ENCODE results near the gene DSCAML1.

The DSCAML1 gene

GRCh38 chr11:117796872-117797529 is at the start of gene DSCAML1:
TSS of gene DSCAML1 (minus strand) at chr11:117797216. CDS start at chr11:117797079, 137 bp downstream.
- no peaks in the 10 kb centered on the region for H3K9me3 Mint-ChIP-seq
- no peak within 1 kb of the TSS for H3K27ac Mint-ChIP-seq
- peak; percentile 77 for DNase-seq
- TF ChIP-seq, protein P1, sequence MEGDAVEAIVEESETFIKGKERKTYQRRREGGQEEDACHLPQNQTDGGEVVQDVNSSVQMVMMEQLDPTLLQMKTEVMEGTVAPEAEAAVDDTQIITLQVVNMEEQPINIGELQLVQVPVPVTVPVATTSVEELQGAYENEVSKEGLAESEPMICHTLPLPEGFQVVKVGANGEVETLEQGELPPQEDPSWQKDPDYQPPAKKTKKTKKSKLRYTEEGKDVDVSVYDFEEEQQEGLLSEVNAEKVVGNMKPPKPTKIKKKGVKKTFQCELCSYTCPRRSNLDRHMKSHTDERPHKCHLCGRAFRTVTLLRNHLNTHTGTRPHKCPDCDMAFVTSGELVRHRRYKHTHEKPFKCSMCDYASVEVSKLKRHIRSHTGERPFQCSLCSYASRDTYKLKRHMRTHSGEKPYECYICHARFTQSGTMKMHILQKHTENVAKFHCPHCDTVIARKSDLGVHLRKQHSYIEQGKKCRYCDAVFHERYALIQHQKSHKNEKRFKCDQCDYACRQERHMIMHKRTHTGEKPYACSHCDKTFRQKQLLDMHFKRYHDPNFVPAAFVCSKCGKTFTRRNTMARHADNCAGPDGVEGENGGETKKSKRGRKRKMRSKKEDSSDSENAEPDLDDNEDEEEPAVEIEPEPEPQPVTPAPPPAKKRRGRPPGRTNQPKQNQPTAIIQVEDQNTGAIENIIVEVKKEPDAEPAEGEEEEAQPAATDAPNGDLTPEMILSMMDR (IDR thresholded peaks at IDR 0.05): no peak
- H3K27me3 Mint-ChIP-seq (ENCODE audit: low read depth, poor library complexity): peaks cover 98% of the 10 kb centered on the region
- H3K36me3 Mint-ChIP-seq (ENCODE audit: low read depth): no peaks in the 10 kb centered on the region
- H3K4me3 Mint-ChIP-seq: peak within 1 kb of the TSS; percentile 71
- peaks cover 18% of the 10 kb centered on the region for H3K4me1 Mint-ChIP-seq

DNA sequence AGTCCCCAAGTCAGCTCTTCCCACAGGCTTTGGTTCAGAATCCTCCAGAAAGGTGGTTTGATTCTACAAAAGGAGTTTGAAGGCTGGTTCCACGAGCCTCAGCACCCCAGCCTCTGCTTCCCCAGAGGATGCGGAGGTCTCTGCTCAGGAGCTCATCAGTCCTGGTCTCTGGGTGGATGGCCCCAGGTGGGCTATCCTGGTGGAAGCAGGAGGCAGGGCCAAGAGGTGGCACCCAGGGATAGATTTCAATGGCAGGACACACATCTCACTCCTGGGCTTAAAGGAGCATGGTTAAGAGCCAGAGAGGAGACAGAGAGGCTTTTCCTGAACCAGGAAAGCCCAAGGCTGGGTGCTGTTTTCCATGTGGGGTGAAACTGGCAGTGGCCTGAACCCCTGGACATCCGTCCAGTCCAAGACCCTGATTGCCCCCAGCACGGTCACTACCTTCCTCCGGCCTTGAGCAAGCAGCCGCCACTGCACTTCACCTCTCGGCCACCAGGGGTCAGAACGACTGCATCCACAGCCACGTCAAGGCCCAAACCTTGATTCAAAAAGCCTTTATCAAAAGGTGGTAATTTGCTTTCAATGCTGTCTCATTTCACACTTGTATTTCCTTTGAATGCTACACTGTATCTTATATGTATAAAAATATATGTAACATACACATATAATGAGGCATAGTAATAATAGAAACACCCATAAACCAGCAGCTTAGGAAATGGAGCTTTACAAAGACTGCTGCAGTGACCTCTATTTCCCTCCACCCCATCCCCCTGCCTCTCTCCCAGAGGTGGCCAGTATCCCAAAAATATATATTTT is 46.9 kb upstream of the DSCAML1 start:
- H3K4me3 Mint-ChIP-seq: no peak overlapping the region
- peaks cover 24% of the 10 kb centered on the region for H3K27me3 Mint-ChIP-seq (ENCODE audit: low read depth, poor library complexity)
- peak; percentile 90 for DNase-seq

GRCh38 chr11:117842131-117842941 is 45.3 kb upstream of the DSCAML1 start:
- H3K9me3 Mint-ChIP-seq: no peaks in the 10 kb centered on the region
- H3K4me1 Mint-ChIP-seq: peaks cover 19% of the 10 kb centered on the region
- TF ChIP-seq, protein P1 (IDR thresholded peaks at IDR 0.05): no peak
- no peak for DNase-seq
- H3K36me3 Mint-ChIP-seq (ENCODE audit: low read depth): peaks cover 3% of the 10 kb centered on the region
- H3K27ac Mint-ChIP-seq: no peak overlapping the region
- no peak overlapping the region for H3K4me3 Mint-ChIP-seq
- peaks cover 24% of the 10 kb centered on the region for H3K27me3 Mint-ChIP-seq (ENCODE audit: low read depth, poor library complexity)

More for the DNA sequence above, 46.9 kb upstream of the DSCAML1 start:
- TF ChIP-seq, protein P1 (IDR thresholded peaks at IDR 0.05): peak; percentile 98
- Mint-ChIP-seq H3K36me3 (ENCODE audit: low read depth) (peaks cover 11% of the 10 kb centered on the region), H3K4me1 (peaks cover 5% of the 10 kb centered on the region), H3K27ac (no peak overlapping the region), H3K9me3 (peaks cover 10% of the 10 kb centered on the region)

GRCh38 chr11:117841551-117842031 is 44.6 kb upstream of the DSCAML1 start:
- Mint-ChIP-seq H3K27me3 (ENCODE audit: low read depth, poor library complexity) (peaks cover 24% of the 10 kb centered on the region), H3K9me3 (no peaks in the 10 kb centered on the region), H3K4me1 (peaks cover 26% of the 10 kb centered on the region), H3K27ac (no peak overlapping the region), H3K36me3 (ENCODE audit: low read depth) (no peaks in the 10 kb centered on the region), H3K4me3 (no peak overlapping the region)
- TF ChIP-seq, protein P1 (IDR thresholded peaks at IDR 0.05): no peak
- DNase-seq: no peak

GRCh38 chr11:117840881-117841550 is 44.0 kb upstream of the DSCAML1 start:
- H3K27me3 Mint-ChIP-seq (ENCODE audit: low read depth, poor library complexity): peaks cover 24% of the 10 kb centered on the region

More at GRCh38 chr11:117840881-117841550, 44.0 kb upstream of the DSCAML1 start:
- no peak for DNase-seq
- Mint-ChIP-seq H3K4me1 (peaks cover 30% of the 10 kb centered on the region), H3K9me3 (no peaks in the 10 kb centered on the region), H3K36me3 (ENCODE audit: low read depth) (no peaks in the 10 kb centered on the region), H3K4me3 (no peak overlapping the region), H3K27ac (no peak overlapping the region)
- TF ChIP-seq, protein P1 (IDR thresholded peaks at IDR 0.05): no peak
